MCF 10A (cell line): ENCODE results near the gene RNU6-8. TPM values are rescaled to one million over a fixed set of nuclear protein-coding genes. Genes with fewer than 3 reads are reported as not detected.

Experiments used
- BruUV-seq: library from RNA; stranded (reverse); fragments of 400-500 nt; replicated peaks from 2 replicates; lab custom pipeline; 2021; lab: Mats Ljungman, UMichigan
- CTCF ChIA-PET: fragments of 300-600 bp; sonication (Branson Sonifier 250); formaldehyde crosslinking; extraction: SDS; loops from one replicate; lab custom pipeline; 2021; ENCODE audit warnings: antibody characterized with exemption, inconsistent platforms; lab: Yijun Ruan, JAX
- POLR2A ChIA-PET: fragments of 300-600, 350-650 bp; sonication (Branson Sonifier 250); formaldehyde crosslinking; extraction: SDS; loops from one replicate; lab custom pipeline; 2020; ENCODE audit warnings: antibody characterized with exemption, inconsistent platforms; lab: Yijun Ruan, JAX
- DNase-seq: peaks from one replicate; pipeline ENCODE4 v3.0.0-alpha.2; 2018; ENCODE audit not compliant: unreplicated experiment
- H3K27ac Mint-ChIP-seq: one replicate; pipeline ENCODE4 v1.8.0; 2022; ENCODE audit warnings: mild to moderate bottlenecking, low read depth, mixed read lengths; ENCODE audit not compliant: unreplicated experiment
- H3K27me3 Mint-ChIP-seq: one replicate; pipeline ENCODE4 v1.8.0; 2022; ENCODE audit warnings: mixed read lengths; ENCODE audit not compliant: insufficient read depth, unreplicated experiment
- H3K36me3 Mint-ChIP-seq: one replicate; pipeline ENCODE4 v1.8.0; 2022; ENCODE audit warnings: mild to moderate bottlenecking, moderate library complexity, mixed read lengths; ENCODE audit not compliant: insufficient read depth, unreplicated experiment
- H3K4me1 Mint-ChIP-seq: one replicate; pipeline ENCODE4 v1.8.0; 2022; ENCODE audit warnings: mixed read lengths; ENCODE audit not compliant: insufficient read depth, unreplicated experiment
- H3K4me3 Mint-ChIP-seq: one replicate; pipeline ENCODE4 v1.8.0; 2022; ENCODE audit warnings: mild to moderate bottlenecking, moderate library complexity, mixed read lengths; ENCODE audit not compliant: unreplicated experiment
- H3K9me3 Mint-ChIP-seq: one replicate; pipeline ENCODE4 v1.8.0; 2022; ENCODE audit warnings: mixed read lengths; ENCODE audit not compliant: unreplicated experiment
- intact Hi-C: fragments of 100-400 bp; cut with micrococcal nuclease; formaldehyde crosslinking; loops from 2 replicates; pipeline ENCODE4 v1.14.1; 2022
- total RNA-seq: library from RNA; stranded (reverse); gene quantifications from 2 replicates; pipeline ENCODE4 v1.2.3, GENCODE V29; 2022
- TF ChIP-seq, protein P1 (sequence below): fragments of 200-600 bp; IDR thresholded peaks from one replicate; pipeline ENCODE4 v1.8.0; 2022; ENCODE audit warnings: antibody characterized with exemption, mild to moderate bottlenecking; ENCODE audit not compliant: unreplicated experiment

Gene RNU6-8
- total RNA-seq, 1 experiment from 2014 or later: not detected

DNA sequence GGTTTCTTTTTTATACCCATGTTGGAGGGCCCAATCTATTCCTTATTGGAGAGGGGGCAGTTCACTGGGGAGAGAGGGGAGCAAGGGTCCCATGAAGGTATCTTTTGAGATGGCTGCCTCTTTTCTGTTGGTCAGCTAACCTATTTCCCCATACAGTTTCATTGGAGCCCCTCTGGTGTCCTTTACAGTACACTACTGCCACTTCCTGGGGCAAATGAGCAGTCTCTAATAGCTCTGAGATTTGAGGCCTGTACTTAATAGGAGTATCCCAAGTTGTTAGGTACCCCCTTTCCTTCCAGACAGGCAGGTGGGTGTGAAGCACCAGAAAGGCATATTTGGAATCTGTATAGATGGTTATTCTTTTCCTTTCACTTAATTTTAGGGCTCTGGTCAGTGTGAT lies 41.3 kb upstream of the RNU6-8 start:
- H3K27ac Mint-ChIP-seq: no peak overlapping the region
- DNase-seq: peak; percentile 18
- intact Hi-C loops: no loop called here
- CTCF ChIA-PET: interaction anchor here (0.7 to 1.3 kb wide), 4 partner anchors 10 to 310 kb away, joined by 3 to 4 read pairs (median 3); no protein-coding TSS in a partner anchor
- H3K4me1 Mint-ChIP-seq: peaks cover 3% of the 10 kb centered on the region
- no TSS peak for BruUV-seq
- H3K27me3 Mint-ChIP-seq: no peaks in the 10 kb centered on the region
- POLR2A ChIA-PET: interaction anchor here (1.4 kb wide), 1 partner anchor 168 kb away, joined by 4 read pairs; the partner anchor contains the start of gene ARHGAP5
- TF ChIP-seq, protein P1, sequence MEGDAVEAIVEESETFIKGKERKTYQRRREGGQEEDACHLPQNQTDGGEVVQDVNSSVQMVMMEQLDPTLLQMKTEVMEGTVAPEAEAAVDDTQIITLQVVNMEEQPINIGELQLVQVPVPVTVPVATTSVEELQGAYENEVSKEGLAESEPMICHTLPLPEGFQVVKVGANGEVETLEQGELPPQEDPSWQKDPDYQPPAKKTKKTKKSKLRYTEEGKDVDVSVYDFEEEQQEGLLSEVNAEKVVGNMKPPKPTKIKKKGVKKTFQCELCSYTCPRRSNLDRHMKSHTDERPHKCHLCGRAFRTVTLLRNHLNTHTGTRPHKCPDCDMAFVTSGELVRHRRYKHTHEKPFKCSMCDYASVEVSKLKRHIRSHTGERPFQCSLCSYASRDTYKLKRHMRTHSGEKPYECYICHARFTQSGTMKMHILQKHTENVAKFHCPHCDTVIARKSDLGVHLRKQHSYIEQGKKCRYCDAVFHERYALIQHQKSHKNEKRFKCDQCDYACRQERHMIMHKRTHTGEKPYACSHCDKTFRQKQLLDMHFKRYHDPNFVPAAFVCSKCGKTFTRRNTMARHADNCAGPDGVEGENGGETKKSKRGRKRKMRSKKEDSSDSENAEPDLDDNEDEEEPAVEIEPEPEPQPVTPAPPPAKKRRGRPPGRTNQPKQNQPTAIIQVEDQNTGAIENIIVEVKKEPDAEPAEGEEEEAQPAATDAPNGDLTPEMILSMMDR: no peak
- H3K4me3 Mint-ChIP-seq: no peak overlapping the region
- H3K36me3 Mint-ChIP-seq: peaks cover 1% of the 10 kb centered on the region
- H3K9me3 Mint-ChIP-seq: peaks cover 2% of the 10 kb centered on the region

DNA sequence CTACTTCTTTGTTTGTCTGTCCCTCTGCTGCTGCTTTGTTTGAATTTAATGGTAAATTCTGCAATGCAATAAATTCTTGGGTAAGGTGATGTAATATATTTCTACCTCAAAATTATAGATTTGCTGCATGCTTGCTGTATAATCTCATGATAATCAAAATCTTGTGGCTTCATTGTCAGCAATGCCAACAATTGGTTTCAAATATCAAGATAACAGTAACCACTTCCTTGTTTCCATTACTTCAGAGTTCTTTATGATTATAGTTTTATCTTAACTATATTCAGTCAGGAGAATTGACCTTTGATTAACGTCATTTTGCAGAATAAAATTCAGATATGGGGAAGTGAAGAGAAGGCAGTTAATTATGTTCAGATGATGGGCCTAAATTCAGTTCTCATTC lies 30.2 kb upstream of the RNU6-8 start:
- no TSS peak for BruUV-seq
- intact Hi-C loops: loop anchor here (5.0 kb wide), 1 partner anchor 161 kb away; no protein-coding TSS in a partner anchor
- Mint-ChIP-seq H3K9me3 (no peaks in the 10 kb centered on the region), H3K4me1 (peaks cover 26% of the 10 kb centered on the region), H3K27ac (no peak overlapping the region), H3K4me3 (no peak overlapping the region), H3K36me3 (peaks cover 7% of the 10 kb centered on the region), H3K27me3 (no peaks in the 10 kb centered on the region)
- TF ChIP-seq, protein P1: no peak
- POLR2A ChIA-PET: interaction anchor here (0.9 to 1.3 kb wide), 2 partner anchors 157 to 306 kb away, joined by 3 to 4 read pairs; no protein-coding TSS in a partner anchor
- CTCF ChIA-PET: interaction anchor here (2.0 kb wide), 1 partner anchor 19 kb away, joined by 6 read pairs; no protein-coding TSS in a partner anchor
- DNase-seq: no peak

DNA sequence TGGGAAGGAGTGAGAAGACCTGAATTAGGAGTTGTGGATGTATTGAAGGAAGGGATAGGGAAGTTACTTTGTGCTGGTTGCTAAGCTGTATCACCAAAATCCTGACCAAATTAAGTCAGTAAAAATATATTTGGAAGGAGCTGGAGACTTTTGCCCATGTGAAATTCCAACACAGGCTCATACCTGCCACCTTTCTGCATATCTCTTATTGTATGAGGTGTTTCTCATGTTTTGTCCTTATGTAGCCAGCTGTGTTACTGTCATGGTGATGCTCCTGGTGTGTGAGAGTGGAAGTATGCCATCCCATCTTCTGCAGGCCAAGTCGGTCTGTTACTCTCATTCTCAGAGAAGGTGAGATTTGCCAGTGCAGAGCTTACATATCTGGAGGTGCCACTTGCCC lies 29.4 kb upstream of the RNU6-8 start:
- Mint-ChIP-seq H3K9me3 (no peaks in the 10 kb centered on the region), H3K4me1 (peaks cover 26% of the 10 kb centered on the region), H3K36me3 (peaks cover 7% of the 10 kb centered on the region), H3K27ac (no peak overlapping the region), H3K4me3 (no peak overlapping the region), H3K27me3 (no peaks in the 10 kb centered on the region)
- TF ChIP-seq, protein P1: no peak
- POLR2A ChIA-PET: interaction anchor here (0.9 to 1.3 kb wide), 2 partner anchors 156 to 305 kb away, joined by 3 to 4 read pairs; no protein-coding TSS in a partner anchor
- CTCF ChIA-PET: interaction anchor here (0.5 to 2.0 kb wide), 3 partner anchors 18 to 213 kb away, joined by 4 to 6 read pairs (median 5); no protein-coding TSS in a partner anchor
- intact Hi-C loops: loop anchor here (5.0 kb wide), 1 partner anchor 160 kb away; no protein-coding TSS in a partner anchor
- BruUV-seq: no TSS peak
- DNase-seq: no peak

DNA sequence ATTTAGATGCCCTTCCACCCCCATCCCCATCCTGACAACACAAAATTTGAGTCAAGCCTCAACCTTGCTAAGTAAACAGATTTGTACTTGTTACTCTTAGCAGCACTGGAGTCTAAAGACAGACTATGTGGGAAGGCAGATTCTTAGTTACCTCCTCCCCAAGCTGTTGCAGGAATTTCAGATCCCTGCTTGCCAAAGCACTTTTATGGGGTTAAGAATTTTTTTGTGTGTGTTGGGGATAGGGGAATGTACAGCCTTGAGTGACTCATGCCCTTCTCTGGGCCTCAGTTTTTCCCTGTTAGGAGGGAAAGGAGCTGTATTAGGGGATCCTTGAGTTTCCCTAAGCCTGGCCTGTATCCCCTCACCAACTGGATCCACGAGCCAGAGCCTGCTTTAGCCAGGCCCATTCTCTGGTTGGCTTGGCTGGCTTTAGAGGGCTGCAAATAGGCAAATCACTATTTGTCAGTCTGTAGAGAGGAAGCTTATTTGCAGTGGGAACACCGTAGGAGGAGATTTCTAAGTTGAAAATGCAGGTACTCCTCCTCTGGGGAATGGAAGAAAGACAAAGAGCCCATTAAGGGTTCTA lies 27.7 kb upstream of the RNU6-8 start:
- peaks cover 29% of the 10 kb centered on the region for H3K4me1 Mint-ChIP-seq
- ChIA-PET POLR2A (interaction anchor here (0.9 to 2.0 kb wide), 4 partner anchors 28 to 158 kb away, joined by 3 to 8 read pairs (median 6); partner anchors contain the start of gene RNU6-8), CTCF (interaction anchor here (0.6 to 1.2 kb wide), 6 partner anchors 11 to 304 kb away, joined by 3 to 6 read pairs (median 3); no protein-coding TSS in a partner anchor)
- BruUV-seq: no TSS peak
- H3K4me3 Mint-ChIP-seq: no peak overlapping the region
- H3K27ac Mint-ChIP-seq: peak overlapping the region; percentile 7
- H3K36me3 Mint-ChIP-seq: peaks cover 7% of the 10 kb centered on the region
- intact Hi-C loops: loop anchor here (5.0 kb wide), 1 partner anchor 158 kb away; no protein-coding TSS in a partner anchor
- H3K9me3 Mint-ChIP-seq: no peaks in the 10 kb centered on the region
- DNase-seq: peak; percentile 14
- no peaks in the 10 kb centered on the region for H3K27me3 Mint-ChIP-seq
- TF ChIP-seq, protein P1: no peak
